Astrocyte of the spinal cord (primary cell): ENCODE results near the gene TFF1.

Experiments
- DNase-seq: peaks from one replicate; pipeline ENCODE4 v3.0.0; 2011; ENCODE audit warnings: low read depth, low spot score
- H3K4me3 ChIP-seq: 2 replicates; pipeline ENCODE4 v1.5.1; 2011; ENCODE audit warnings: low read depth, mild to moderate bottlenecking, low read length, moderate library complexity
- in situ Hi-C: cut with HindIII; loops from 2 replicates; pipeline ENCODE4 v1.10.0; 2017; ENCODE audit warnings: low sequenced_read_pairs
- TF ChIP-seq, protein P1 (sequence below): IDR thresholded peaks from 2 replicates; pipeline ENCODE4 v1.5.1; 2012; ENCODE audit warnings: low read depth, mild to moderate bottlenecking, low read length, inconsistent platforms

The TFF1 gene

GRCh38 chr21:42400525-42400924 lies 34.2 kb upstream of the TFF1 start:
- H3K4me3 ChIP-seq, result no peak overlapping the region
- TF ChIP-seq, protein P1, sequence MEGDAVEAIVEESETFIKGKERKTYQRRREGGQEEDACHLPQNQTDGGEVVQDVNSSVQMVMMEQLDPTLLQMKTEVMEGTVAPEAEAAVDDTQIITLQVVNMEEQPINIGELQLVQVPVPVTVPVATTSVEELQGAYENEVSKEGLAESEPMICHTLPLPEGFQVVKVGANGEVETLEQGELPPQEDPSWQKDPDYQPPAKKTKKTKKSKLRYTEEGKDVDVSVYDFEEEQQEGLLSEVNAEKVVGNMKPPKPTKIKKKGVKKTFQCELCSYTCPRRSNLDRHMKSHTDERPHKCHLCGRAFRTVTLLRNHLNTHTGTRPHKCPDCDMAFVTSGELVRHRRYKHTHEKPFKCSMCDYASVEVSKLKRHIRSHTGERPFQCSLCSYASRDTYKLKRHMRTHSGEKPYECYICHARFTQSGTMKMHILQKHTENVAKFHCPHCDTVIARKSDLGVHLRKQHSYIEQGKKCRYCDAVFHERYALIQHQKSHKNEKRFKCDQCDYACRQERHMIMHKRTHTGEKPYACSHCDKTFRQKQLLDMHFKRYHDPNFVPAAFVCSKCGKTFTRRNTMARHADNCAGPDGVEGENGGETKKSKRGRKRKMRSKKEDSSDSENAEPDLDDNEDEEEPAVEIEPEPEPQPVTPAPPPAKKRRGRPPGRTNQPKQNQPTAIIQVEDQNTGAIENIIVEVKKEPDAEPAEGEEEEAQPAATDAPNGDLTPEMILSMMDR, result no peak
- DNase-seq, result no peak
- in situ Hi-C loops, result no loop called here

GRCh38 chr21:42398436-42399028 lies 32.2 kb upstream of the TFF1 start:
- TF ChIP-seq, protein P1, result no peak
- H3K4me3 ChIP-seq, result no peak overlapping the region
- in situ Hi-C loops, result no loop called here
- DNase-seq, result no peak

GRCh38 chr21:42397746-42398394 lies 31.5 kb upstream of the TFF1 start:
- in situ Hi-C loops, result no loop called here
- DNase-seq, result no peak

GRCh38 chr21:42396799-42397745 lies 30.7 kb upstream of the TFF1 start:
- in situ Hi-C loops, result no loop called here
- DNase-seq, result no peak
- TF ChIP-seq, protein P1, result no peak
- no peak overlapping the region for H3K4me3 ChIP-seq

More at GRCh38 chr21:42397746-42398394, 31.5 kb upstream of the TFF1 start:
- H3K4me3 ChIP-seq, result no peak overlapping the region
- TF ChIP-seq, protein P1, result no peak

DNA sequence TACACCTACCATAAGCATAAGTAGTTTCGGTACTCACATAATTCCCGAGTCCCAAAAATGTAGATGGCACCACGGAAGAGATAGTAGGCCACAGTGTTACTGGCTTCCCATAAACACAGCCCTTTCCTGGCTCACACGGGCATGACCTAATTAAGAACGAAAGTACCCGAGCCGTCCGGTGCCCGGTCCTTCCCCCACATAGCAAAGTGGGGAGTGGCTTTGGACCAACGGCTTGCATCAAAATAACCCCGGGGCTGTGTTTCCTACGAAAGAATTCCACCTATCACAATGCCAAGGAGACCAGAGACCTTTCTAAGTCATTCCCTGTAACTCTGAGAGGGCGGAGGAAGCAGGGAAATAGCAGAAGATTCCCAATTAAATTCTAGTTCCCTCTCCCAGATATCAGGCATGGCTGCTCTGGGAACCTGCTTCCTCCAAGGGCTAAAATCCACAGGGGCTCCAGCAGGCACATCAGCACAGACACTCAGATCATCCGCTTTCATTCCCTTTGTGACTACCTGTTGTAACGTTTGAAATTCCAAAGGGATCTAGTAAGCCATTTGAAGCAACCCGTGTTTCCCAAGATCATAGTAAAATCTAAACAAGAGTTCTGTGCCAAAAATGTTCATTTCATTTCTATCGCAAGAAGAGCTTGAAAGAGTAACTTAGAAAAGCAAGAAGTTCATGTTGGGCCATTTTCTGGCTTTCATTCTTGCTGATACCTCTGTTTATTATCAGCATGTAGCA lies 29.7 kb upstream of the TFF1 start, which contains the start of gene TMPRSS3:
TMPRSS3 (minus strand) TSS at position 148 of the 747 bp plus-strand sequence. CDS start 635 bp downstream, outside the sequence.
- TF ChIP-seq, protein P1, result no peak
- no peak for DNase-seq
- in situ Hi-C loops, result no loop called here
- H3K4me3 ChIP-seq, result no peak within 1 kb of the TSS

GRCh38 chr21:42395302-42395701 lies 29.0 kb upstream of the TFF1 start:
- no peak overlapping the region for H3K4me3 ChIP-seq
- in situ Hi-C loops, result no loop called here
- DNase-seq, result no peak
- TF ChIP-seq, protein P1, result no peak
